HEK293T (cell line): Measurements from ENCODE around the gene CHTF18.

ENCODE experiments used
- CTCF ChIA-PET: fragments of 350-600 bp; formaldehyde crosslinking; extraction: SDS; loops from one replicate; lab custom pipeline; 2021; ENCODE audit warnings: antibody characterized with exemption, inconsistent platforms; lab: Yijun Ruan, JAX
- POLR2A ChIA-PET: fragments of 350-600 bp; formaldehyde crosslinking; extraction: SDS; loops from one replicate; lab custom pipeline; 2020; ENCODE audit warnings: antibody characterized with exemption, inconsistent platforms; lab: Yijun Ruan, JAX
- DNase-seq: peaks from one replicate; pipeline ENCODE4 v3.0.0; 2012; ENCODE audit warnings: mixed read lengths; ENCODE audit errors: extremely low spot score
- ARNT ChIP-seq: fragments of 450-650 bp; IDR thresholded peaks from 2 replicates; pipeline ENCODE4 v1.6.1; 2017; ENCODE audit warnings: mild to moderate bottlenecking
- BHLHE40 ChIP-seq: fragments of 450-650 bp; IDR thresholded peaks from 2 replicates; pipeline ENCODE4 v1.6.1; 2016; ENCODE audit warnings: mild to moderate bottlenecking, moderate library complexity, borderline replicate concordance
- CTBP1 ChIP-seq: fragments of 450-650 bp; IDR thresholded peaks from 2 replicates; pipeline ENCODE4 v1.6.1; 2016; ENCODE audit warnings: borderline replicate concordance
- ELF4 ChIP-seq: fragments of 450-650 bp; IDR thresholded peaks from 2 replicates; pipeline ENCODE4 v1.6.1; 2017; ENCODE audit warnings: antibody characterized with exemption
- FOXA1 ChIP-seq: fragments of 450-650 bp; IDR thresholded peaks from 2 replicates; pipeline ENCODE4 v1.6.1; 2016; ENCODE audit warnings: mild to moderate bottlenecking
- FOXK2 ChIP-seq: fragments of 450-650 bp; IDR thresholded peaks from 2 replicates; pipeline ENCODE4 v1.6.1; 2016; ENCODE audit warnings: mild to moderate bottlenecking
- FOXM1 ChIP-seq: fragments of 450-650 bp; IDR thresholded peaks from 2 replicates; pipeline ENCODE4 v1.6.1; 2017; ENCODE audit warnings: mild to moderate bottlenecking, borderline replicate concordance
- HDGF ChIP-seq: fragments of 450-650 bp; IDR thresholded peaks from 2 replicates; pipeline ENCODE4 v1.6.1; 2017; ENCODE audit warnings: antibody characterized with exemption, borderline replicate concordance
- L3MBTL2 ChIP-seq: fragments of 450-650 bp; conservative IDR thresholded peaks from 2 replicates; pipeline ENCODE4 v1.6.1; 2016; ENCODE audit warnings: mild to moderate bottlenecking
- LEF1 ChIP-seq: fragments of 450-650 bp; IDR thresholded peaks from 2 replicates; pipeline ENCODE4 v1.6.1; 2017; ENCODE audit warnings: mild to moderate bottlenecking, borderline replicate concordance
- NFRKB ChIP-seq: fragments of 450-650 bp; IDR thresholded peaks from 2 replicates; pipeline ENCODE4 v1.6.1; 2016; ENCODE audit warnings: mild to moderate bottlenecking, moderate library complexity
- SP1 ChIP-seq: fragments of 450-650 bp; IDR thresholded peaks from 2 replicates; pipeline ENCODE4 v1.6.1; 2017
- SUZ12 ChIP-seq: fragments of 450-650 bp; IDR thresholded peaks from 2 replicates; pipeline ENCODE4 v1.6.1; 2016; ENCODE audit warnings: mild to moderate bottlenecking
- TARDBP ChIP-seq: fragments of 450-650 bp; IDR thresholded peaks from 2 replicates; pipeline ENCODE4 v1.6.1; 2016
- ZNF384 ChIP-seq: fragments of 450-650 bp; IDR thresholded peaks from 2 replicates; pipeline ENCODE4 v1.6.1; 2016
- TF ChIP-seq, protein P1 (sequence below): fragments of 450-650 bp; IDR thresholded peaks from 2 replicates; pipeline ENCODE4 v1.6.1; 2016

Gene CHTF18

GRCh38 chr16:780296-780695, 8.1 kb upstream of the CHTF18 start:
- no peak for DNase-seq
- TF ChIP-seq FOXK2 (no peak), ZNF384 (no peak), BHLHE40 (no peak), ARNT (no peak), FOXA1 (no peak), ELF4 (no peak), L3MBTL2 (no peak), HDGF (no peak), CTBP1 (no peak), FOXM1 (no peak), SUZ12 (no peak)
- ChIA-PET CTCF (no interaction called here), POLR2A (no interaction called here)

GRCh38 chr16:781346-782010, 6.9 kb upstream of the CHTF18 start:
- TF ChIP-seq, protein P1, sequence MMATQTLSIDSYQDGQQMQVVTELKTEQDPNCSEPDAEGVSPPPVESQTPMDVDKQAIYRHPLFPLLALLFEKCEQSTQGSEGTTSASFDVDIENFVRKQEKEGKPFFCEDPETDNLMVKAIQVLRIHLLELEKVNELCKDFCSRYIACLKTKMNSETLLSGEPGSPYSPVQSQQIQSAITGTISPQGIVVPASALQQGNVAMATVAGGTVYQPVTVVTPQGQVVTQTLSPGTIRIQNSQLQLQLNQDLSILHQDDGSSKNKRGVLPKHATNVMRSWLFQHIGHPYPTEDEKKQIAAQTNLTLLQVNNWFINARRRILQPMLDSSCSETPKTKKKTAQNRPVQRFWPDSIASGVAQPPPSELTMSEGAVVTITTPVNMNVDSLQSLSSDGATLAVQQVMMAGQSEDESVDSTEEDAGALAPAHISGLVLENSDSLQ = no peak
- TF ChIP-seq FOXK2 = no peak
- no peak for TF ChIP-seq CTBP1
- TF ChIP-seq ZNF384 = no peak
- no peak for TF ChIP-seq LEF1
- no peak for TF ChIP-seq SP1
- TF ChIP-seq FOXA1 = no peak
- no peak for TF ChIP-seq NFRKB
- no peak for DNase-seq
- CTCF ChIA-PET = no interaction called here
- POLR2A ChIA-PET = interaction anchor here (1.0 kb wide), 1 partner anchor 61 kb away, joined by 3 read pairs; the partner anchor contains the start of gene ANTKMT

DNA sequence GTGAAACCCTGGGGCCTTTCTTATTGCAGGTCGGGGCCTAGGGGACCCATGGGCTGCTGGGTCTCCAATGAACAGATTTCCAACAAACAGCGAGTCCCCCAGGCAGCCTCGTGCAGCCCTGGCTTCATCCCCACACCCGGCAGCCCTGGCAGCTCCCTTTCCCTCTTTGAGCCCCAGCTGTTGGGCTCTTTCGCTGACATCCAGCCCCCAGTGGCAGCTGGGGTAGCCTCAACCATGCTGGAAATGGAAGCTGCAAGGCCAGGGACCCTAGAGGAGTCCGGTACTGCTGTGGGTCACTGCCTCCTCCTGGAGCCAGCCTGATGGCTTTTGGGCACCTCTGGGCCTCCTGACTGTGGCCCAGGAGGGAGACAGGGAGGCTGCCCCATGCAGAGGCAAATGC, 6.2 kb upstream of the CHTF18 start:
- CTCF ChIA-PET = no interaction called here

GRCh38 chr16:782766-783403, 5.5 kb upstream of the CHTF18 start:
- ChIA-PET CTCF (interaction anchor here (1.4 kb wide), 1 partner anchor 71 kb away, joined by 4 read pairs; no protein-coding TSS in a partner anchor), POLR2A (interaction anchor here (1.1 kb wide), 2 partner anchors 42 to 62 kb away, joined by 4 to 5 read pairs; partner anchors contain the start of genes ANTKMT and CIAO3)
- TF ChIP-seq FOXK2 (no peak), BHLHE40 (no peak)
- no peak for DNase-seq

More for the DNA sequence above, 6.2 kb upstream of the CHTF18 start:
- TF ChIP-seq FOXM1 (no peak), TARDBP (no peak), L3MBTL2 (no peak), ARNT (no peak), FOXK2 (no peak), ZNF384 (no peak), ELF4 (no peak), FOXA1 (no peak), BHLHE40 (no peak), NFRKB (no peak), CTBP1 (no peak), SP1 (no peak), SUZ12 (no peak), LEF1 (no peak), HDGF (no peak)
- TF ChIP-seq, protein P1 = no peak
- no peak for DNase-seq
- POLR2A ChIA-PET = interaction anchor here (1.0 to 1.1 kb wide), 2 partner anchors 41 to 61 kb away, joined by 3 to 5 read pairs; partner anchors contain the start of genes ANTKMT and CIAO3

- no peak for TF ChIP-seq ELF4
- TF ChIP-seq LEF1 = no peak
- TF ChIP-seq TARDBP = no peak
- ChIA-PET POLR2A (interaction anchor here (1.1 to 1.4 kb wide), 5 partner anchors 24 to 93 kb away, joined by 3 to 5 read pairs (median 5); partner anchors contain the start of genes ANTKMT, CCDC78, CIAO3 and WDR24), CTCF (interaction anchor here (1.4 kb wide), 1 partner anchor 71 kb away, joined by 4 read pairs; no protein-coding TSS in a partner anchor)
- DNase-seq = no peak
These were observed 4.8 kb upstream of the CHTF18 start for GRCh38 chr16:783404-784161.

- no peak for TF ChIP-seq L3MBTL2
- TF ChIP-seq SUZ12 = no peak
- no peak for TF ChIP-seq FOXA1
- no peak for TF ChIP-seq SP1
- TF ChIP-seq CTBP1 = no peak
- TF ChIP-seq ELF4 = no peak
- no peak for TF ChIP-seq ZNF384
- no peak for TF ChIP-seq FOXK2
- TF ChIP-seq BHLHE40 = no peak
- TF ChIP-seq LEF1 = no peak
- TF ChIP-seq, protein P1 = no peak
- no peak for TF ChIP-seq NFRKB
- TF ChIP-seq FOXM1 = no peak
- no peak for TF ChIP-seq HDGF
- no peak for TF ChIP-seq ARNT
- no peak for TF ChIP-seq TARDBP
- DNase-seq = no peak
- CTCF ChIA-PET = interaction anchor here (0.6 to 1.4 kb wide), 5 partner anchors 7 to 410 kb away, joined by 4 to 6 read pairs (median 5); no protein-coding TSS in a partner anchor
- POLR2A ChIA-PET = interaction anchor here (1.0 to 1.8 kb wide), 6 partner anchors 11 to 94 kb away, joined by 3 to 17 read pairs (median 4); partner anchors contain the start of genes ANTKMT, CCDC78 and WDR24
These were observed 4.0 kb upstream of the CHTF18 start for GRCh38 chr16:784431-784830.
